Medulla oblongata (tissue), 1 donor: ENCODE data around the gene HELZ.
A peak's percentile ranks its signal among the peaks of the same experiment; 100 is the strongest.

Experiments used
- DNase-seq: peaks from one replicate; pipeline ENCODE4 v3.0.0-alpha.2; 2015; ENCODE audit errors: extremely low spot score

The HELZ gene

DNA sequence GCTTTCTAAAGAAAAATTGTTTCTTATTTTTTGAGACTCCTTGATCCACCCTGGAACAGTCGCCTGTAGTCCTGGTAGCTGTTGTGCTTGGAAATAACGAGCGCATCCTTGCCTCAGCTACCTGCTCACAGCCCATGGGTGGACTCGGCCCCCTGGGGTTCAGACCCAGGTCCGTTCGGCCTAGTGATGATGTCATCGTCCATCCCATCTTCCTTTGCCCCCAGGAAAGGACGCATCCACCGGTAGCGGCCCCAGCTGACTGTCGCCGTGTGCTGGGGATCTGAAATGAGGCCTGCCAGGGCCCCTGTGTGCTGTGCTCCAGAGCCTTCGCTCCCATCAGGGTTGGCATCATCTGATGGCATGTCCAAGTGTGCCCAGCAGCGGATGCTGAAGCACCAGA, 212.6 kb downstream of the HELZ start:
- DNase-seq = no peak

DNA sequence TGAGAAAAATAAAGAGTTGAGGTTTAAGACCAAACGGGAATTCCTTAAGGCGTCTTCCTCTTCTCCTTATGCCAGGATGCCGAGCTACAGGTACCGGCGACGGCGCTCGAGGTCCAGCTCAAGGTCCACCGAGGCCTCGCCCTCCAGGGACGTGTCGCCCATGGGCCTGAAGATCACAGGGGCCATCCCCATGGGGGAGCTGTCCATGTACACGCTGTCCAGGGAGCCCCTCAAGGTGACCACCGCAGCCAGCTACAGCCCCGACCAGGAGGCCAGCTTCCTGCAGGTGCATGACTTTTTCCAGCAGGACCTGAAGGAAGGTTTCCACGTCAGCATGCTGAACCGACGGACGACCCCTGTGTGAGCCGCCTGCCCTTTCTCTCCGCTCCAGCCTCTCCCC, 214.4 kb downstream of the HELZ start:
- no peak for DNase-seq

DNA sequence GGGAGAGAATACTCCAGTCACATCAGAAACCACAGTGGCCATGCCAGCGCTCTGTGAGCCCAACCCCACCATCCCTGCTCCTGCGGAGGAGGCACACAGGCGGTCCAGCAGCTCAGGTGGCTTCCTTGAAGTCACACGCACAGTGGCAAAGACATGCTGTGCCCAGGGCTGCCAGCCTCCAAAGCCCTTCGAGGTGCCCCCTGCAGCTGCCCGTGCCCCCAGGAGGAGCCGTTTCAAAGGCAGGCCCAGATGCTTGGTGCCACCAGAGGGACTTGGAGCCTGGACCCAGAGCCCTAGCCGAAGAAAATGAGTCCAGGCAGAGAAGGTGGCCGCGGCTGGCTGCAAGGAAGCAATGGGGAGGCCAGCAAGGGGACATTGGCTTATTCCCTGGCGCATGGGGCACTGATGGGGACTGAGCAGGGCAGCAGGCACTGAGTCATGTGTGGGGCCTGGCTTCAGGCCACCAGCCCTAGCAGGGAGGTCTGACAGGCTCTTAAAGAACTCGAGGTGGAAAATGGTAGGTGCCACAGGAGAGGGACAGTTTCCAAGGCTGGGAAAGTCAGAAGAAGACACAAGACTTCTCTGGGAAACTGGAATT, 217.9 kb downstream of the HELZ start:
- DNase-seq = no peak

DNA sequence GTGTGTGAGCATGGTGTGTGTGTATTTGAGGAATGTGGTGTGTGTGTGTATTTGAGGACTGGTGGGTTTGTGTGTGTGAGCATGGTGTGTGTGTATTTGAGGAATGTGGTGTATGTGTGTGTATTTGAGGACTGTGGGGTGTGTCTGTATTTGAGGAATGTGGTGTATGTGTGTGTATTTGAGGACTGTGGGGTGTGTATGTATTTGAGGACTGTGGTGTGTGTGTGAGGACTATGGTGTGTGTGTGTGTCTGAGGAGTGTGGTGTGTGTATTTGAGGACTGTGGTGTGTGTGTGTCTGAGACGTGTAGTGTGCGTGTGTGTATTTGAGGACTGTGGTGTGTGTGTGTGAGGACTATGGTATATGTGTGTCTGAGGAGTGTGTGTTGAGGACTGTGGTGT, 218.7 kb downstream of the HELZ start:
- DNase-seq = no peak

DNA sequence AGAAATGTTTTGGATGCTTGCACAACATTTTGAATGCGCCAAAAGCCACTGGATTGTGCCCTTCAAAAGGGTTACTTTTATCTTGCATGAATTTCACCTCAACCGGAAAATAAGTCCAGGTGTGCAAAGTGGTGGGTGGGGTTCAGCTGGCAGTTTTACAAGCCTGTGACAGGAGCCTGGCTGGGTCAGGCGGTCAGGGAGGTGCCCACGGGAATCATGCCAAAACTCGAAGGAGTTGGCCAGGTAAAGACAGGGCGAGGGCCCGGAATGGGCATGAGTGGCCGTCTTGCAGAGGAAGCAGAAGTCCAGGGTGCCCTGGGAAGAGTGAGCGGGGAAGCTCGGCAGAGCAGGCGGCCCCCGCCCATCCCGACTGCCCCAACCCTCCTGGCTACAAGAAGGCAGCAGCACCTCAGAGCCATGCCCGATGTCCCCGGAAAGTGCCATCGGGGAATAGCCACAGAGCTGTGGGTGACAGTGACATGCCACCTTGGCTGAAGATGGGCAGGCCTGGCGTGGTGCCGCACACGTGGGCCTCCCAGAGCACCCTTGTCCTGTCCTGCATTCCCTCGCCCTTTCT, 219.7 kb downstream of the HELZ start:
- DNase-seq = no peak

DNA sequence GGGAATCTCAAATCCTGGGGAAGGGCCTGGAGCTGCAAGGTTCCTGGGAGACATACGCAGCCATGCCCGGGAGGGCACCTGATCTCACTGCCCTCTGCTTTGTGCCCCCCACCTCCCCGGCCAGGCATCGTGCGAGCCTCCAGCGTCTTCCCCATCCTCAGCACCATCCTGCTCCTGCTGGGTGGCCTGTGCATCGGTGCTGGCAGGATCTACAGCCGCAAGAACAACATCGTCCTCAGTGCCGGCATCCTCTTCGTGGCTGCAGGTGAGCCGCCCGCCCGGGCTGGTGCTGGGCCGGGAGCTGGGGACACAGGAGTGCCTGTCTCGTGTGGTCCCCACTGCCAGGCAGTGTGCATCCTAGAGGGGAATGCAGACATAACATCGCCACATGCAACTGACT, 220.3 kb downstream of the HELZ start:
- no peak for DNase-seq

DNA sequence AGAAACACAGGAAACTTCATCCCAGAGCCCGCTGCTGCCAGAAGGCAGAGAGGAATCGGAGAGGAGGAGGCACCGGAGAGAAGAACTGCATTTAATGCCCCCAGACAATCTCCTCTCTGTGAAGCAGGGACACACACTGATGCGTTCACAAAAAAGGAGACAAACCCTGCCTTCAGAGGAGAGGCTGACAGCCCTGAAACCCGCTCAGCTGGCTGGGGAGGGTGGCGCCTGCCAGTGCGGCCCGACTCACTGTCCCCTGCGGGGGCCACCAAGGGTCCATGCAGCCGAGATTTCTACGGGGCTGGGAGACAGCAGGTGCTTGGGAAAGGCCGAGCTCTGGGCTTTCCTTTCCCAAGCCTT, 222.6 kb downstream of the HELZ start:
- peak; percentile 40 for DNase-seq

DNA sequence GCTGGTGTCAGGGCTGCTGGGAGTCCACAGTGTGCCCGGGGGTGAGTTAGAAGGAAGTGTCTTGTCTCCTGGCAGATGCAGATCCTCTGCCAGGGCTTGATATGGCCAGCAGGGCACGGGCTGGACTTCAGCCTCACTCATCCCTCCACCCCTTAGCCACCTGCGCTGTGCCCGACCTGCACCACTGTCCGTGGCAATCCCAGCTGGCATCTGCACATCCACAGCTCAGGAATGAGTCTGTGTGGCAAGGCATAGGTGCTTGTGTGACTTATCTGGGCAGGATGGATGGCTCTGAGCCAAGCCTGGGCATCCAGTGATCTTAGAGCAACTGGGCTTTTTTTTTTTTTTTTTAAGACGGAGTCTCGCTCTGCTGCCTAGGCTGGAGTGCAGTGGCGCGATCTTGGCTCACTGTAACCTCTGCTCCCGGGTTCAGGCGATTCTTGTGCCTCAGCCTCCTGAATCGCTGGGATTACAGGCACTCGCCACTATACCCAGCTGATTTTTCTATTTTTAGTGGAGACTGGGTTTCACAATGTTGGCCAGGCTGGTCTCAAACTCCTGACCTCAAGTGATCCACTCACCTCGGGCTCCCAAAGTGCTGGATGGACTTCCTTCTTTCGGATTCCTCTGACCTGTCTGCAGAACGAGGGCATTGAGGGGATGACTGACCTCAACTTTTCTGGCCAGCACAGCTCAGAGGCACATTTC, 223.1 kb downstream of the HELZ start:
- DNase-seq = no peak

DNA sequence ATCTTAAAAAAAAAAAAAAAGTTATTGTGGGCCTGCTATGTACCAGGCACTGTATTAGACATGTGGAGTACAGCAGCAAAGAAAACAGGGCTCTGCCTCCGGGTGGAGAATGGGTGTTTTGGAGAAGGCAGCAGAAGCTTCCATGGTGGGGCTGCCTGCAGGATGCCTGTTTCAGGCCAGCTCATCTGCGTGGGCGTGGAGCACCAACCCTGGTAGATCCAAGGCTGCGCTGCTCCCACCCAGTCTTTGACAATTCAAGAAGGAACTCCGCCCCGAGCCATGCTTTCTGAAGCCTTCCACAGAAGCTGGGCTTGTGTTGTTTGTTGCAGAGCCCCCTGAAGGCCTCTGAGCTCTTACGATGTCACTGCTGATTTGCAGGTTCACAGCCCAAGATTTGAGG, 223.8 kb downstream of the HELZ start:
- no peak for DNase-seq
